Stomach smooth muscle (tissue), 2 donors: Measurements from ENCODE around the gene OMD.

Source experiments
- H3K27ac ChIP-seq: one replicate; pipeline ENCODE4 v1.7.0; 2013; ENCODE audit warnings: mild to moderate bottlenecking, low read length, inconsistent platforms
- H3K27me3 ChIP-seq, 2 donors: one replicate each; pipeline ENCODE4 v1.7.0; 2013; ENCODE audit warnings: low read length in 2 of 2; ENCODE audit not compliant: insufficient read depth in 2 of 2, control insufficient read depth in 1 of 2
- H3K36me3 ChIP-seq, 2 donors: one replicate each; pipeline ENCODE4 v1.7.0; 2013; ENCODE audit warnings: low read length in 2 of 2; ENCODE audit not compliant: control insufficient read depth in 2 of 2, insufficient read depth in 2 of 2
- H3K4me1 ChIP-seq: one replicate; pipeline ENCODE4 v1.7.0; 2013; ENCODE audit warnings: low read length; ENCODE audit not compliant: control insufficient read depth, insufficient read depth
- H3K4me3 ChIP-seq, 2 donors: one replicate each; pipeline ENCODE4 v1.7.0; 2013; ENCODE audit warnings: low read length in 2 of 2
- H3K9ac ChIP-seq, 2 donors: one replicate each; pipeline ENCODE4 v1.7.0; 2013; ENCODE audit warnings: low read length in 2 of 2, mild to moderate bottlenecking in 1 of 2
- H3K9me3 ChIP-seq, 2 donors: one replicate each; pipeline ENCODE4 v1.7.0; 2013; ENCODE audit warnings: low read length in 2 of 2; ENCODE audit not compliant: control insufficient read depth in 2 of 2
- donor health status: healthy.
- donor health status: Pancreatic carcinoma.

Gene OMD

GRCh38 chr9:92373167-92373566, 51.1 kb downstream of the OMD start:
- H3K4me1 ChIP-seq: no peaks in the 10 kb centered on the region
- no peaks in the 10 kb centered on the region for H3K9me3 ChIP-seq
- no peaks in the 10 kb centered on the region for H3K27me3 ChIP-seq
- H3K27ac ChIP-seq: no peak overlapping the region
- no peak overlapping the region for H3K4me3 ChIP-seq
- H3K36me3 ChIP-seq: no peaks in the 10 kb centered on the region
- H3K9ac ChIP-seq: no peak overlapping the region

GRCh38 chr9:92369075-92369474, 55.2 kb downstream of the OMD start:
- no peaks in the 10 kb centered on the region for H3K9me3 ChIP-seq
- no peaks in the 10 kb centered on the region for H3K36me3 ChIP-seq
- H3K4me1 ChIP-seq: no peaks in the 10 kb centered on the region
- no peak overlapping the region for H3K9ac ChIP-seq
- H3K27me3 ChIP-seq: no peaks in the 10 kb centered on the region
- H3K27ac ChIP-seq: no peak overlapping the region
- H3K4me3 ChIP-seq: no peak overlapping the region
